K562 (cell line): ENCODE measurements around the gene DNASE1L1. TPM values are rescaled to one million over a fixed set of nuclear protein-coding genes. Genes with fewer than 3 reads are reported as not detected.
A peak's percentile ranks its signal among the peaks of the same experiment; 100 is the strongest.

Experiments
- ARNT ChIP-seq, 2 experiments: fragments of 450-650 bp; IDR thresholded peaks; 2 replicates each; pipeline ENCODE4 v1.6.1; 2016; ENCODE audit warnings: mild to moderate bottlenecking in 1 of 2
- CCAR2 ChIP-seq: fragments of 200-400 bp; formaldehyde crosslinking; IDR thresholded peaks from 2 replicates; pipeline ENCODE4 v1.6.1; 2017; ENCODE audit warnings: mild to moderate bottlenecking, low read depth, low read length
- CHCHD3 ChIP-seq: fragments of 250-450 bp; sonication (Bioruptor Pico); IDR thresholded peaks from 2 replicates; pipeline ENCODE4 v2.1.2; 2022; ENCODE audit warnings: mild to moderate bottlenecking
- ELF2 ChIP-seq: fragments of 250-450 bp; sonication (Bioruptor Pico); IDR thresholded peaks from 2 replicates; pipeline ENCODE4 v1.5.0; 2021; ENCODE audit warnings: mild to moderate bottlenecking
- GATAD2B ChIP-seq: fragments of 450-650 bp; IDR thresholded peaks from 2 replicates; pipeline ENCODE4 v1.6.1; 2017; ENCODE audit warnings: mild to moderate bottlenecking, borderline replicate concordance
- HNRNPL ChIP-seq: fragments of 200-400 bp; formaldehyde crosslinking; IDR thresholded peaks from 2 replicates; pipeline ENCODE4 v1.6.1; 2017; ENCODE audit warnings: low read depth, mild to moderate bottlenecking, low read length
- HNRNPUL1 ChIP-seq: fragments of 200-400 bp; formaldehyde crosslinking; IDR thresholded peaks from 2 replicates; pipeline ENCODE4 v1.6.1; 2017; ENCODE audit warnings: low read length
- LARP7 ChIP-seq: fragments of 450-650 bp; IDR thresholded peaks from 2 replicates; pipeline ENCODE4 v1.6.1; 2016
- MEIS2 ChIP-seq: fragments of 450-650 bp; IDR thresholded peaks from 2 replicates; pipeline ENCODE4 v1.6.1; 2014; ENCODE audit warnings: mild to moderate bottlenecking; ENCODE audit not compliant: partially characterized antibody
- MTF1 ChIP-seq: fragments of 250-450 bp; sonication (Bioruptor Pico); IDR thresholded peaks from 2 replicates; pipeline ENCODE4 v1.9.0; 2021; ENCODE audit warnings: moderate library complexity, mild to moderate bottlenecking, inconsistent platforms, borderline replicate concordance
- NR2C1 ChIP-seq, 2 experiments: fragments of 450-650 bp; IDR thresholded peaks; 2 replicates each; pipeline ENCODE4 v1.6.1; 2017; ENCODE audit warnings: mild to moderate bottlenecking in 2 of 2, antibody characterized with exemption in 1 of 2, inconsistent platforms in 1 of 2, missing compliant biosample characterization in 1 of 2, missing genetic modification characterization in 1 of 2
- PHF20 ChIP-seq: fragments of 450-650 bp; IDR thresholded peaks from 2 replicates; pipeline ENCODE4 v1.6.1; 2018; ENCODE audit not compliant: partially characterized antibody
- POLR3A ChIP-seq: IDR thresholded peaks from 2 replicates; pipeline ENCODE4 v1.6.1; 2011; ENCODE audit warnings: borderline replicate concordance, mild to moderate bottlenecking, moderate library complexity; ENCODE audit not compliant: insufficient read length, insufficient read depth; ENCODE audit errors: extremely low read depth
- RFX5 ChIP-seq: IDR thresholded peaks from 2 replicates; pipeline ENCODE4 v1.6.1; 2011; ENCODE audit warnings: low read depth, mild to moderate bottlenecking, improper control_type of control experiment, low read length
- SMAD3 ChIP-seq: fragments of 450-650 bp; formaldehyde crosslinking; conservative IDR thresholded peaks from 2 replicates; pipeline ENCODE4 v1.4.0; 2020; ENCODE audit warnings: mild to moderate bottlenecking
- TAF7 ChIP-seq: fragments of 450-650 bp; IDR thresholded peaks from 2 replicates; pipeline ENCODE4 v1.6.1; 2016; ENCODE audit warnings: missing genetic modification characterization, missing compliant biosample characterization
- TOE1 ChIP-seq, 2 experiments: fragments of 450-650 bp in 1 of 2; sonication (generic) in 1 of 2; formaldehyde crosslinking in 1 of 2; IDR thresholded peaks; 2 replicates each; pipeline versions ENCODE4 v1.7.1 to v1.8.0; 2016 to 2022; ENCODE audit warnings: borderline replicate concordance in 2 of 2, mild to moderate bottlenecking in 2 of 2, antibody characterized with exemption in 1 of 2, inconsistent platforms in 1 of 2, low read depth in 1 of 2, missing genetic modification reagents in 1 of 2, moderate library complexity in 1 of 2
- ZBED1 ChIP-seq: IDR thresholded peaks from 2 replicates; pipeline ENCODE4 v1.6.1; 2014
- ZC3H11A ChIP-seq: IDR thresholded peaks from 2 replicates; pipeline ENCODE4 v1.6.1; 2012; ENCODE audit warnings: low read depth, low read length, improper control_type of control experiment
- ZNF121 ChIP-seq: sonication (generic); formaldehyde crosslinking; conservative IDR thresholded peaks from 2 replicates; pipeline ENCODE4 v1.8.0; 2022; ENCODE audit warnings: missing genetic modification reagents
- ZNF143 ChIP-seq: sonication (generic); formaldehyde crosslinking; IDR thresholded peaks from 2 replicates; pipeline ENCODE4 v1.9.0; 2022; ENCODE audit warnings: mild to moderate bottlenecking, missing genetic modification reagents
- ZNF23 ChIP-seq: fragments of 250-450 bp; sonication (Bioruptor Pico); IDR thresholded peaks from 2 replicates; pipeline ENCODE4 v1.4.0; 2020; ENCODE audit warnings: mild to moderate bottlenecking
- ZNF707 ChIP-seq: fragments of 250-450 bp; sonication (Bioruptor Pico); conservative IDR thresholded peaks from 2 replicates; pipeline ENCODE4 v1.8.0; 2022; ENCODE audit warnings: inconsistent platforms, mild to moderate bottlenecking, moderate library complexity
- polyA plus RNA-seq, 8 experiments: library from polyadenylated mRNA; depleted of rRNA in 4 of 8; stranded (reverse) in 5 of 8; unstranded in 3 of 8; fragments of >200 nt; fragmentation: Nextera tagmentation in 2 of 8; fragmentation: Illumina TruSeq in 1 of 8; extraction: Ambion mirVana in 2 of 8; extraction: Trizol in 1 of 8; gene quantifications; 2 replicates each; pipeline versions ENCODE4 v1.2.1 to v1.2.3, GENCODE V29; 2011 to 2014; ENCODE audit warnings: inconsistent platforms in 1 of 8, missing spikeins in 1 of 8
- total RNA-seq, 7 experiments: library from RNA; depleted of rRNA in 6 of 7; stranded (reverse); fragments of >200 nt in 6 of 7; fragmentation: Illumina TruSeq in 2 of 7; extraction: Trizol in 2 of 7; gene quantifications; 2 replicates each; pipeline versions ENCODE4 v1.2.1 to v1.2.3, GENCODE V29; 2011 to 2021; ENCODE audit warnings: low replicate concordance in 1 of 7
- TF ChIP-seq, protein P1 (sequence below), 2 experiments: fragments of 450-650 bp; IDR thresholded peaks; 2 replicates each; pipeline ENCODE4 v1.6.1; 2016
- TF ChIP-seq, protein P2 (sequence below): sonication (generic); formaldehyde crosslinking; IDR thresholded peaks from 2 replicates; pipeline ENCODE4 v1.8.0; 2022; ENCODE audit warnings: mild to moderate bottlenecking, missing genetic modification reagents
- TF ChIP-seq, protein P3 (sequence below): fragments of 250-450 bp; sonication (Bioruptor Pico); IDR thresholded peaks from 2 replicates; pipeline ENCODE4 v1.5.0; 2021

DNASE1L1 gene
- total and polyA plus RNA-seq, 9 of the 15 experiments (the other 6 are each of a cell fraction or from before 2014, with no cell fraction given) = 0.73 to 12.6 (median 7.9) TPM

DNA sequence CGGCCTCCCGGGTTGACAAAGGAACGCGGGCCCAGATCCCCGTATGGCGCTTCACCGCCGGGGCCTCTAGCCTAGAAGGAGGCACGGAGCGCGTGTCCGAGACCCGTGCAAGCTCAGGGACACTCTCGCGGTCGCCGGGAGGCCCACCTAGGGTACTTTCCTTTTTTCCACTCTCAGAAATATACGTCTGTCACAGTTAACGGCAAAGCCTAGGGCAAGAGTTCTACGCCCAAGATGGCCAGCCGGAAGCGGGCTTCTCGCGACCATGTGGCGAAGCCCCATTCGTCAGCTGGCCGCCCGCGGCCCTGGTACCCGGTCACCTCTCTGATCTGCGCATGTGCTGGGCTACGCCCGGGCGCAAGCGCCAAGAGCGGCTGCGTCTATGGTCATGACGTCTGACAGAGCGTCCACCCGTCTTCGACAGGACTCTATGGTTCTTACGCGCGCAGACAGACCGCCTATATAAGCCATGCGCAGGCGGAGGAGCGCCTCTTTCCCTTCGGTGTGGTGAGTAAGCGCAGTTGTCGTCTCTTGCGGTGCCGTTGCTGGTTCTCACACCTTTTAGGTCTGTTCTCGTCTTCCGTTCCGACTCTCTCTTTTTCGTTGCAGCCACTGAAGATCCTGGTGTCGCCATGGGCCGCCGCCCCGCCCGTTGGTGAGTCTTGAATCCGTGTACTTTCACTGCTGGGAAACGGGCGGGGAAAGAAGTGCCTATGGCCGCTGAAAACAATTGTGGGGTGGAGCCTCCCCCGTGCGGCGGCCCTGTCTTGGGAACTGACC is 11.0 kb downstream of the DNASE1L1 start, which contains the start of gene RPL10 (continued):
- TF ChIP-seq GATAD2B = no peak
- TF ChIP-seq ZBED1 = peak; percentile 80
- TF ChIP-seq, protein P1, sequence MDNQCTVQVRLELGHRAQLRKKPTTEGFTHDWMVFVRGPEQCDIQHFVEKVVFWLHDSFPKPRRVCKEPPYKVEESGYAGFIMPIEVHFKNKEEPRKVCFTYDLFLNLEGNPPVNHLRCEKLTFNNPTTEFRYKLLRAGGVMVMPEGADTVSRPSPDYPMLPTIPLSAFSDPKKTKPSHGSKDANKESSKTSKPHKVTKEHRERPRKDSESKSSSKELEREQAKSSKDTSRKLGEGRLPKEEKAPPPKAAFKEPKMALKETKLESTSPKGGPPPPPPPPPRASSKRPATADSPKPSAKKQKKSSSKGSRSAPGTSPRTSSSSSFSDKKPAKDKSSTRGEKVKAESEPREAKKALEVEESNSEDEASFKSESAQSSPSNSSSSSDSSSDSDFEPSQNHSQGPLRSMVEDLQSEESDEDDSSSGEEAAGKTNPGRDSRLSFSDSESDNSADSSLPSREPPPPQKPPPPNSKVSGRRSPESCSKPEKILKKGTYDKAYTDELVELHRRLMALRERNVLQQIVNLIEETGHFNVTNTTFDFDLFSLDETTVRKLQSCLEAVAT (IDR thresholded peaks at IDR 0.05) = peak; percentile 93 to 97
- peak; percentile 86; the same call in 1 of the 2 replicates for TF ChIP-seq CHCHD3
- 0 out of 2 replicates have a peak, but pooled peaks have one; percentile 39 for TF ChIP-seq RFX5
- no peak for TF ChIP-seq ZC3H11A
- no peak for TF ChIP-seq CCAR2
- TF ChIP-seq ZNF143 (CRISPR knock-in tag) = no peak
- TF ChIP-seq ZNF23 = no peak
- TF ChIP-seq, protein P2, sequence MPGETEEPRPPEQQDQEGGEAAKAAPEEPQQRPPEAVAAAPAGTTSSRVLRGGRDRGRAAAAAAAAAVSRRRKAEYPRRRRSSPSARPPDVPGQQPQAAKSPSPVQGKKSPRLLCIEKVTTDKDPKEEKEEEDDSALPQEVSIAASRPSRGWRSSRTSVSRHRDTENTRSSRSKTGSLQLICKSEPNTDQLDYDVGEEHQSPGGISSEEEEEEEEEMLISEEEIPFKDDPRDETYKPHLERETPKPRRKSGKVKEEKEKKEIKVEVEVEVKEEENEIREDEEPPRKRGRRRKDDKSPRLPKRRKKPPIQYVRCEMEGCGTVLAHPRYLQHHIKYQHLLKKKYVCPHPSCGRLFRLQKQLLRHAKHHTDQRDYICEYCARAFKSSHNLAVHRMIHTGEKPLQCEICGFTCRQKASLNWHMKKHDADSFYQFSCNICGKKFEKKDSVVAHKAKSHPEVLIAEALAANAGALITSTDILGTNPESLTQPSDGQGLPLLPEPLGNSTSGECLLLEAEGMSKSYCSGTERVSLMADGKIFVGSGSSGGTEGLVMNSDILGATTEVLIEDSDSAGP (CRISPR knock-in tag) = no peak
- TF ChIP-seq ZNF707 = no peak
- TF ChIP-seq TOE1 (IDR thresholded peaks at IDR 0.05; ENCODE audit: borderline replicate concordance) = no peak
- peak; percentile 92; the same call in 1 of the 2 replicates for TF ChIP-seq TOE1 (CRISPR knock-in tag; IDR thresholded peaks at IDR 0.05; ENCODE audit: borderline replicate concordance, low read depth)
- no peak for TF ChIP-seq MTF1 (CRISPR knock-in tag)
- TF ChIP-seq ZNF121 (CRISPR knock-in tag) = no peak
- TF ChIP-seq ELF2 (CRISPR knock-in tag) = no peak
- peak; percentile 98 for TF ChIP-seq TAF7 (tag)
- no peak for TF ChIP-seq SMAD3
- TF ChIP-seq POLR3A = no peak
- TF ChIP-seq, protein P3, sequence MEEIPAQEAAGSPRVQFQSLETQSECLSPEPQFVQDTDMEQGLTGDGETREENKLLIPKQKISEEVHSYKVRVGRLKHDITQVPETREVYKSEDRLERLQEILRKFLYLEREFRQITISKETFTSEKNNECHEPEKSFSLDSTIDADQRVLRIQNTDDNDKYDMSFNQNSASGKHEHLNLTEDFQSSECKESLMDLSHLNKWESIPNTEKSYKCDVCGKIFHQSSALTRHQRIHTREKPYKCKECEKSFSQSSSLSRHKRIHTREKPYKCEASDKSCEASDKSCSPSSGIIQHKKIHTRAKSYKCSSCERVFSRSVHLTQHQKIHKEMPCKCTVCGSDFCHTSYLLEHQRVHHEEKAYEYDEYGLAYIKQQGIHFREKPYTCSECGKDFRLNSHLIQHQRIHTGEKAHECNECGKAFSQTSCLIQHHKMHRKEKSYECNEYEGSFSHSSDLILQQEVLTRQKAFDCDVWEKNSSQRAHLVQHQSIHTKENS (CRISPR knock-in tag) = no peak
- peak; percentile 95 for TF ChIP-seq MEIS2
- TF ChIP-seq HNRNPUL1 = 0 out of 2 replicates have a peak, but pooled peaks have one; percentile 59
- TF ChIP-seq LARP7 = no peak
- peak; percentile 44 for TF ChIP-seq PHF20
- peak in 1 of 2 experiments; percentile 81; a peak in 2 of 4 replicates for TF ChIP-seq ARNT (IDR thresholded peaks at IDR 0.05)
- peak; percentile 30 for TF ChIP-seq HNRNPL
- peak; percentile 20; the same call in 1 of the 2 replicates for TF ChIP-seq NR2C1 (IDR thresholded peaks at IDR 0.05)
- no peak; the same call in 1 of the 2 replicates for TF ChIP-seq NR2C1 (tag; IDR thresholded peaks at IDR 0.05)
